ENCODE data around the gene TNIK.
"Not testable (repeated sequence)": the region's sequence is repeated elsewhere in the genome, so short reads cannot be mapped to it uniquely, and the experiment has no call there.

Gene TNIK

DNA sequence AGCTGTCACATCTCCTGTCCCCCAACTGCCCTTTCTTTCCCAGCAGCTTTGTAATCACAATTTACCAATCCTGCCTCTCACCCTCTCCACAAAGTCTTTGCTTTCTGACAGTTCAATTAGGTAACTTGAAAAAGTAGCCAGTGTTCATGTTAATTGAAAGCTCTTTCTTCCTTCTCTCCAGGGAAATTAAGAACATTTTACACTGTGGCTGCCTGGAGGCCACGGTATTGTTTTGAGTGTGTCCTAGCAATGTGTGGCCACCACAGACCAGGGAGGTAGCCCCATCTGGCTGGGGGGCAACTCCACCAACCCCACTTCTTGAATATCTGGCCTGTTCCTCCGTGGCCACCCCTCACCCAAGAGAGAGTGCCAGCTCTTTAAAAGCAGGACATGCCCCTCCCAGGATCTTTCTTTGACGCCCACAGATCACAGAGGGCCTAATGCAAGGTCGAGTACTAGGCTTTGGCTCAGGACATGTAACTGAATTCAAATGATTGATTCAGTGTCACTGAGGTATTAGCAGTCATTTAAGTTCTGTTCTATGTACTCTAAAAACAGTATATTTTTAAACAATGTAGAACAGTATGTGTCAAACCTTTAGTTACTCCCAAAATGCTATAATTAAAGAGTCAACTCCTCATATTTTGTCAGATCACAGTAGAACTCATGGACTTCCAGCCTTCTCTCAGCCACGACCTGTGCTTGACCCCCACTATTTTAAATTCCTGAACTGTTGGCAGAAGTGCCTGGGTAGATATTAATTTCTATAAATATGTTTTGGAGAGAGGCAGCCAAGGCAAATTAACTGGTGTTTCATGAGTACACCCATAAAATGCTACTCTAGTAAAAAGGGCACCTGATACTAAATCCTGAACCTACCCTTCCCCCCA is 164.5 kb downstream of the TNIK start:
- no peak for TF ChIP-seq CTCF (conservative IDR thresholded peaks at IDR 0.05; ENCODE audit: control insufficient read depth, insufficient read depth, low read depth, low read length)
- DNase-seq (ENCODE audit: low read depth): no peak
- H3K4me3 ChIP-seq (ENCODE audit: control insufficient read depth, low read depth, low read length): no peak overlapping the region

- TF ChIP-seq CTCF (conservative IDR thresholded peaks at IDR 0.05; ENCODE audit: control insufficient read depth, insufficient read depth, low read depth, low read length): no peak
- no peak for DNase-seq (ENCODE audit: low read depth)
- H3K4me3 ChIP-seq (ENCODE audit: control insufficient read depth, low read depth, low read length): no peak overlapping the region
Measured at GRCh38 chr3:171293142-171293782, 166.9 kb downstream of the TNIK start.

GRCh38 chr3:171290680-171291079 is 169.5 kb downstream of the TNIK start:
- no peak overlapping the region for H3K4me3 ChIP-seq (ENCODE audit: control insufficient read depth, low read depth, low read length)
- no peak for DNase-seq (ENCODE audit: low read depth)
- no peak for TF ChIP-seq CTCF (conservative IDR thresholded peaks at IDR 0.05; ENCODE audit: control insufficient read depth, insufficient read depth, low read depth, low read length)

DNA sequence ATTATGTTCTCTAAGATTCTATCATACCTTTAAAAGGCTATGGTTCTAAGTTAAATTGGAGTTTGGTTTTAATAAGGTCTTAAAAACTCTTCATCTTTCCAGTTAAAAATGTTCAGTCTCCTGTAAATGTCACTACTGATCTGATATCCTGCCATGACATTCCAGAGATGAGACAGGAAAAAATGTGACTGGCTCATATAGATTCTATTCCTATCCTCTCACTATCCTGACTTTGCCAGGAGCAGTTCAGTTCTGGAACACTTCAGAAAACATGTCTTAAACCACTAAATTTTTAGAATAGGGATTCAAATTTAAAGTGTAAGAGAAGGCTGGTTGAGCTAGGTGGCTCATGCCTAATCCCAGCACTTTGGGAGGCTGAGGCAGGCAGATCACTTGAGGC is 170.9 kb downstream of the TNIK start:
- no peak overlapping the region for H3K4me3 ChIP-seq (ENCODE audit: control insufficient read depth, low read depth, low read length)
- no peak for TF ChIP-seq CTCF (conservative IDR thresholded peaks at IDR 0.05; ENCODE audit: control insufficient read depth, insufficient read depth, low read depth, low read length)
- DNase-seq (ENCODE audit: low read depth): no peak

DNA sequence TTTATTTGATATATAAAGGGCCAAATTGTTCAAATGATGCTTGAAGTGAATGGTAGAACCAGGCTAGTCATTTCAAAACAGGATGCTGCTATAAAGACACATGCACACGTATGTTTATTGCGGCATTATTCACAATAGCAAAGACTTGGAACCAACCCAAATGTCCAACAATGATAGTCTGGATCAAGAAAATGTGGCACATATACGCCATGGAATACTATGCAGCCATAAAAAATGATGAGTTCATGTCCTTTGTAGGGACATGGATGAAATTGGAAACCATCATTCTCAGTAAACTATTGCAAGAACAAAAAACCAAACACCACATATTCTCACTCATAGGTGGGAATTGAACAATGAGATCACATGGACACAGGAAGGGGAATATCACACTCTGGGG is 172.4 kb downstream of the TNIK start:
- not testable (repeated sequence) for H3K4me3 ChIP-seq (ENCODE audit: control insufficient read depth, low read depth, low read length); DNase-seq (ENCODE audit: low read depth)

- DNase-seq (ENCODE audit: low read depth): peak; percentile 81
- no peak for TF ChIP-seq CTCF (conservative IDR thresholded peaks at IDR 0.05; ENCODE audit: control insufficient read depth, insufficient read depth, low read depth, low read length)
- H3K4me3 ChIP-seq (ENCODE audit: control insufficient read depth, low read depth, low read length): no peak overlapping the region
Measured at GRCh38 chr3:171286580-171287249, 173.5 kb downstream of the TNIK start.

DNA sequence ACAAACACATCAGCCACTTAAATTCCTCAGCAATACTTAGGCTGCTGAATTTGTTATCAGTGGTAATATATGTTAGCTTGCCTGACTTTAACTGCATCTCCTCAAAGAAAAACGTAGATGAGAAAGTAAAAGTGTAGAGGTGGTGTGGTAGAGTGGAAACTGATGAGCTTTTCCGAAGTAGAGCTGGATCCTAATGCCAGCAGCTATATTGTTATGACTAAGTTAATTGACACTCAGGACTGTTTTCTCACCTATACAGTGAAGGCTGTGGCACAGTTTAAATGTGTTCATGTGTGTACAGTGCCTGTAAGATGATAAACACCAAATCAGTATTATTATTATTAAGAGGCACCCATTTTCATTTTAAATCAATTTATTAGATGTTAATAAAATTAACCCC is 174.9 kb downstream of the TNIK start:
- no peak for DNase-seq (ENCODE audit: low read depth)
- H3K4me3 ChIP-seq (ENCODE audit: control insufficient read depth, low read depth, low read length): no peak overlapping the region
- no peak for TF ChIP-seq CTCF (conservative IDR thresholded peaks at IDR 0.05; ENCODE audit: control insufficient read depth, insufficient read depth, low read depth, low read length)

Measured in fibroblast of mammary gland (primary cell).